IMR-90 (cell line): ENCODE data around the gene MEGF9. TPM values are rescaled to one million over a fixed set of nuclear protein-coding genes. Genes with fewer than 3 reads are reported as not detected.

Source experiments
- ATAC-seq: fragments of 200-7000 bp; cut with Tn5 transposase; 2 replicates; pipeline ENCODE4 v1.9.1; 2020; ENCODE audit warnings: low read depth, mild to moderate bottlenecking, moderate library complexity
- BruUV-seq: library from RNA; stranded (reverse); fragments of 400-500 nt; replicated peaks from 2 replicates; lab custom pipeline; 2021; lab: Mats Ljungman, UMichigan
- CTCF ChIA-PET: fragments of 300-600 bp; formaldehyde crosslinking; extraction: SDS; loops from one replicate; lab custom pipeline; 2021; ENCODE audit warnings: antibody characterized with exemption; lab: Yijun Ruan, JAX
- POLR2A ChIA-PET: fragments of 300-600 bp; sonication (Branson Sonifier 250); formaldehyde crosslinking; loops from one replicate; lab custom pipeline; 2022; ENCODE audit warnings: antibody characterized with exemption; ENCODE audit not compliant: unreplicated experiment; lab: Charles Lee
- DNase-seq: peaks from one replicate; pipeline ENCODE4 v3.0.0; 2013
- H2AFZ ChIP-seq: replicated peaks from 2 replicates; pipeline ENCODE3; 2013; ENCODE audit warnings: low read length, mild to moderate bottlenecking; ENCODE audit not compliant: poor library complexity
- H2AK5ac ChIP-seq: 2 replicates; pipeline ENCODE4 v1.6.1; 2013; ENCODE audit warnings: low read depth, low read length, inconsistent platforms
- H2AK9ac ChIP-seq: replicated peaks from 2 replicates; pipeline ENCODE3; 2013; ENCODE audit warnings: mild to moderate bottlenecking, low read depth, low read length, moderate library complexity; ENCODE audit not compliant: poor library complexity
- H2BK120ac ChIP-seq: 2 replicates; pipeline ENCODE4 v1.6.1; 2013; ENCODE audit warnings: low read depth, low read length, inconsistent platforms
- H2BK15ac ChIP-seq: 3 replicates; pipeline ENCODE4 v1.6.1; 2013; ENCODE audit warnings: low read depth, low read length, inconsistent platforms
- H2BK20ac ChIP-seq: 2 replicates; pipeline ENCODE4 v1.6.1; 2013; ENCODE audit warnings: low read depth, mild to moderate bottlenecking, inconsistent platforms, low read length, moderate library complexity
- H2BK5ac ChIP-seq: 2 replicates; pipeline ENCODE4 v1.6.1; 2013; ENCODE audit warnings: mild to moderate bottlenecking, low read depth, low read length, inconsistent platforms; ENCODE audit not compliant: poor library complexity, severe bottlenecking
- H3K14ac ChIP-seq: replicated peaks from 2 replicates; pipeline ENCODE4 v1.6.1; 2013; ENCODE audit warnings: low read depth, low read length, inconsistent platforms
- H3K18ac ChIP-seq: 2 replicates; pipeline ENCODE4 v1.6.1; 2013; ENCODE audit warnings: low read depth, low read length, control low read depth
- H3K23ac ChIP-seq: 2 replicates; pipeline ENCODE4 v1.6.1; 2013; ENCODE audit warnings: low read depth, low read length, inconsistent platforms
- H3K27ac ChIP-seq: 2 replicates; pipeline ENCODE4 v1.5.1; 2013; ENCODE audit warnings: mild to moderate bottlenecking, control low read depth, low read length; ENCODE audit not compliant: insufficient read depth
- H3K27me3 ChIP-seq: 2 replicates; pipeline ENCODE4 v1.6.1; 2013; ENCODE audit warnings: low read length; ENCODE audit not compliant: control insufficient read depth, insufficient read depth
- H3K36me3 ChIP-seq: 2 replicates; pipeline ENCODE4 v1.6.1; 2013; ENCODE audit warnings: low read length, mixed read lengths; ENCODE audit not compliant: control insufficient read depth, insufficient read depth
- H3K4ac ChIP-seq: 2 replicates; pipeline ENCODE4 v1.6.1; 2013; ENCODE audit warnings: low read depth, low read length, inconsistent platforms
- H3K4me1 ChIP-seq: 2 replicates; pipeline ENCODE4 v1.6.1; 2013; ENCODE audit warnings: low read length, mixed read lengths; ENCODE audit not compliant: control insufficient read depth, insufficient read depth
- H3K4me2 ChIP-seq: 2 replicates; pipeline ENCODE4 v1.6.1; 2013; ENCODE audit warnings: low read depth, mild to moderate bottlenecking, control low read depth, low read length, moderate library complexity
- H3K4me3 ChIP-seq: 2 replicates; pipeline ENCODE4 v1.5.1; 2013; ENCODE audit warnings: low read depth, mild to moderate bottlenecking, control low read depth, low read length, moderate library complexity; ENCODE audit not compliant: insufficient read depth
- H3K56ac ChIP-seq: 2 replicates; pipeline ENCODE4 v1.6.1; 2013; ENCODE audit warnings: low read length, inconsistent platforms; ENCODE audit not compliant: insufficient read depth; ENCODE audit errors: extremely low read depth
- H3K79me1 ChIP-seq, 2 experiments: 2 replicates each; pipeline ENCODE4 v1.6.1; 2013; ENCODE audit warnings: low read length in 2 of 2, inconsistent platforms in 1 of 2, low read depth in 1 of 2
- H3K9ac ChIP-seq: 2 replicates; pipeline ENCODE4 v1.6.1; 2013; ENCODE audit warnings: low read depth, low read length, control low read depth
- H3K9me1 ChIP-seq: 2 replicates; pipeline ENCODE4 v1.6.1; 2013; ENCODE audit warnings: low read length, inconsistent platforms; ENCODE audit not compliant: insufficient read depth
- H3K9me3 ChIP-seq: 2 replicates; pipeline ENCODE4 v1.6.1; 2013; ENCODE audit warnings: low read length; ENCODE audit not compliant: control insufficient read depth, insufficient read depth
- H4K20me1 ChIP-seq: 2 replicates; pipeline ENCODE4 v1.6.1; 2013; ENCODE audit warnings: low read length, inconsistent platforms; ENCODE audit not compliant: insufficient read depth
- H4K5ac ChIP-seq: 2 replicates; pipeline ENCODE4 v1.6.1; 2013; ENCODE audit warnings: mild to moderate bottlenecking, low read depth, low read length, control low read depth
- H4K8ac ChIP-seq, 2 experiments: 2 replicates each; pipeline ENCODE4 v1.6.1; 2013; ENCODE audit warnings: low read depth in 2 of 2, low read length in 2 of 2, control low read depth in 1 of 2, inconsistent platforms in 1 of 2
- H4K91ac ChIP-seq: 2 replicates; pipeline ENCODE4 v1.6.1; 2013; ENCODE audit warnings: low read depth, low read length, inconsistent platforms; ENCODE audit not compliant: insufficient read depth
- BHLHE40 ChIP-seq: fragments of 150-350 bp; IDR thresholded peaks from 2 replicates; pipeline ENCODE4 v1.6.1; 2016; ENCODE audit warnings: mild to moderate bottlenecking, low read depth, low read length
- CEBPB ChIP-seq: IDR thresholded peaks from 2 replicates; pipeline ENCODE4 v1.6.1; 2012; ENCODE audit warnings: low read depth, low read length, improper control_type of control experiment
- CHD1 ChIP-seq: IDR thresholded peaks from 2 replicates; pipeline ENCODE4 v1.6.1; 2012; ENCODE audit warnings: low read depth, low read length, improper control_type of control experiment
- CTCF ChIP-seq: conservative IDR thresholded peaks from 2 replicates; pipeline ENCODE4 v1.5.1; 2012; ENCODE audit warnings: mild to moderate bottlenecking, low read depth, low read length, improper control_type of control experiment
- ELK1 ChIP-seq: fragments of 150-350 bp; IDR thresholded peaks from 2 replicates; pipeline ENCODE4 v1.6.1; 2016; ENCODE audit warnings: low read depth, mild to moderate bottlenecking, low read length, moderate library complexity, borderline replicate concordance
- FOS ChIP-seq: fragments of 150-350 bp; IDR thresholded peaks from 2 replicates; pipeline ENCODE4 v1.6.1; 2016; ENCODE audit warnings: low read depth, low read length
- MAZ ChIP-seq: IDR thresholded peaks from 2 replicates; pipeline ENCODE4 v1.6.1; 2012; ENCODE audit warnings: low read depth, mild to moderate bottlenecking, low read length, improper control_type of control experiment, moderate library complexity, borderline replicate concordance
- MXI1 ChIP-seq: IDR thresholded peaks from 2 replicates; pipeline ENCODE4 v1.6.1; 2012; ENCODE audit warnings: low read depth, mild to moderate bottlenecking, low read length, moderate library complexity, borderline replicate concordance
- NFE2L2 ChIP-seq: fragments of 150-350 bp; IDR thresholded peaks from 2 replicates; pipeline ENCODE4 v1.6.1; 2016; ENCODE audit warnings: low read depth, mild to moderate bottlenecking, low read length
- POLR2A ChIP-seq: IDR thresholded peaks from 2 replicates; pipeline ENCODE4 v1.6.1; 2012; ENCODE audit warnings: mild to moderate bottlenecking, low read depth, low read length
- RAD21 ChIP-seq: IDR thresholded peaks from 2 replicates; pipeline ENCODE4 v1.6.1; 2012; ENCODE audit warnings: low read length, improper control_type of control experiment
- RCOR1 ChIP-seq: IDR thresholded peaks from 2 replicates; pipeline ENCODE4 v1.6.1; 2012; ENCODE audit warnings: mild to moderate bottlenecking, low read length, improper control_type of control experiment; ENCODE audit not compliant: insufficient replicate concordance
- RFX5 ChIP-seq: IDR thresholded peaks from 2 replicates; pipeline ENCODE4 v1.8.0; 2012; ENCODE audit warnings: low read depth, mild to moderate bottlenecking, low read length, moderate library complexity
- SMC3 ChIP-seq: fragments of 150-350 bp; IDR thresholded peaks from 2 replicates; pipeline ENCODE4 v1.6.1; 2016; ENCODE audit warnings: low read depth, mild to moderate bottlenecking, antibody characterized with exemption, low read length, moderate library complexity
- USF2 ChIP-seq: fragments of 150-350 bp; IDR thresholded peaks from 2 replicates; pipeline ENCODE4 v1.6.1; 2017; ENCODE audit warnings: mild to moderate bottlenecking, antibody characterized with exemption, low read length, low read depth
- WGBS, 2 experiments: methylation state at CpG; one replicate each; pipeline versions ENCODE4 v1.1.5 to v1.1.7; 2013; ENCODE audit warnings: missing lambda C conversion rate in 2 of 2; ENCODE audit not compliant: insufficient read length in 1 of 2; ENCODE audit errors: extremely low coverage in 2 of 2; 5-methylcytosine and 5-hydroxymethylcytosine counted together
- dilution Hi-C: fragments of 300-500 bp; cut with HindIII; formaldehyde crosslinking; loops from one replicate; pipeline ENCODE4 v1.14.3; 2018; ENCODE audit warnings: low sequenced_read_pairs; ENCODE audit not compliant: unreplicated experiment
- in situ Hi-C: fragments of 300-500 bp; cut with MboI; formaldehyde crosslinking; loops from 3 replicates; pipeline ENCODE4 v1.14.3; 2019; ENCODE audit warnings: low sequenced_read_pairs, inconsistent platforms, mixed read lengths
- intact Hi-C: fragments of 100-400 bp; cut with micrococcal nuclease; formaldehyde crosslinking; loops from 2 replicates; pipeline ENCODE4 v1.10.0; 2022
- polyA plus RNA-seq, 3 experiments: library from polyadenylated mRNA; depleted of rRNA; stranded (reverse); fragments of >200 nt; gene quantifications; 2 replicates each; pipeline ENCODE4 v1.2.3, GENCODE V29; 2012; ENCODE audit warnings: low replicate concordance in 1 of 3
- total RNA-seq: library from RNA; depleted of rRNA; stranded (reverse); fragments of >200 nt; gene quantifications from 2 replicates; pipeline ENCODE4 v1.2.3, GENCODE V29; 2012

MEGF9 gene
- total and polyA plus RNA-seq, 2 of the 4 experiments (the other 2 are of a cell fraction): 3.4 TPM

- Histone ChIP-seq H3K27me3 (no peaks in the 10 kb centered on the region), H3K79me1 (no peaks in the 10 kb centered on the region; a peak in 2 of 4 replicates), H3K27ac (no peak overlapping the region), H3K4me3 (no peak overlapping the region), H4K5ac (no peak overlapping the region), H3K9ac (no peak overlapping the region), H3K14ac (no peak overlapping the region), H2BK20ac (no peak overlapping the region), H2BK15ac (no peak overlapping the region), H4K8ac (no peak overlapping the region), H2AFZ (no peak overlapping the region), H2BK5ac (no peak overlapping the region), H4K20me1 (no peaks in the 10 kb centered on the region), H3K23ac (no peak overlapping the region), H3K4me2 (no peak overlapping the region), H3K56ac (no peak overlapping the region), H3K4me1 (peaks cover 4% of the 10 kb centered on the region), H3K9me3 (peaks cover 3% of the 10 kb centered on the region; the same call in 1 of the 2 replicates), H2AK5ac (no peak overlapping the region), H3K36me3 (no peaks in the 10 kb centered on the region), H3K18ac (no peak overlapping the region), H2BK120ac (no peak overlapping the region), H3K4ac (no peak overlapping the region), H4K91ac (no peak overlapping the region), H2AK9ac (no peak overlapping the region), H3K9me1 (0 out of 2 replicates have a peak, but pooled peaks cover 3% of the 10 kb centered on the region)
- POLR2A ChIA-PET: no interaction called here
- DNase-seq (no peak), ATAC-seq (no peak)
- no CpG with 5 or more reads among the region's 2 CpGs for WGBS, 2 experiments
- no TSS peak for BruUV-seq
- in situ Hi-C loops: no loop called here
- dilution Hi-C loops: no loop called here
- intact Hi-C loops: no loop called here
- CTCF ChIA-PET: no interaction called here
- TF ChIP-seq FOS: no peak
- no peak for TF ChIP-seq MXI1
- TF ChIP-seq RFX5: no peak
- no peak for TF ChIP-seq BHLHE40
- no peak for TF ChIP-seq POLR2A
- no peak for TF ChIP-seq SMC3
- no peak for TF ChIP-seq CEBPB
- TF ChIP-seq USF2: no peak
- TF ChIP-seq CTCF: no peak
- no peak for TF ChIP-seq ELK1
- TF ChIP-seq MAZ: no peak
- TF ChIP-seq RCOR1: no peak
- TF ChIP-seq NFE2L2: no peak
- no peak for TF ChIP-seq RAD21
- TF ChIP-seq CHD1: no peak
Observed at GRCh38 chr9:120640380-120640779, 73.9 kb downstream of the MEGF9 start.
